ENCODE data around the gene SLC38A3.

The SLC38A3 gene

DNA sequence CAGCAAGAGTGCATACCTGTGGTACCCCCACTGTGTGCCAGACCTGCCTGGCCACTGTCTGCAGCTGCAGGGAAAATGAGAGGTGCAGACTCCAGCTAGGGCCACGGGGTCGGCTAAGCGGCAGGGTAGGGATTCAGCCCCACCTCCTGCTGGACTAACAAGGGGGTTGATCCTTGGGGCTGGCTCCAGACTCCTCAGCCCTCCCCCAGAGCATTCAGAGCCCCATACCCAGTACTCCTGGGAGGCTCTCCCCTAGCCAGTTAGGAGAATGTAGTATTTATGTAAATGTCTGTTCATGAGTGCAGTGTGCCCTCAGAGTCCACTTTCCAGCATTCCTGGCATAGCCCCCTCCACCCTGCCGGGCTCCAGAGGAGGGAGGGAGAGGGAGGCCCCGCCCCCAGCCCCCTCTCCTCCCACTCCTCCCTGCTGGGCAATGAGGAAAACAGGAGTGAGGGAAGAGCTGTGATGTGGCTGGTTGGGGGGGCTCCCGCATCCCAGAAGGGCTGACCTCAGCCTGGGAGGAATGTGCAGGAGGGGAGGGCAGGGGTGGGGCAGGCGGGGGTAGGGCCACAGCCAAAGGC, 59.4 kb downstream of the SLC38A3 start:
- Histone ChIP-seq H3K4me1 (ENCODE audit: control insufficient read depth, low read depth, low read length) (peaks cover 14% of the 10 kb centered on the region), H3K9ac (ENCODE audit: low read length) (peak overlapping the region; percentile 58), H3K23ac (ENCODE audit: low read length) (no peak overlapping the region), H4K5ac (ENCODE audit: low read length) (no peak overlapping the region), H3K4me2 (ENCODE audit: low read length) (no peak overlapping the region), H2BK5ac (ENCODE audit: low read length) (peak overlapping the region; percentile 80), H3K18ac (ENCODE audit: low read length) (peak overlapping the region; percentile 11), H3K4me3 (ENCODE audit: low read length) (no peak overlapping the region), H3K36me3 (ENCODE audit: control insufficient read depth, insufficient read depth, low read length) (no peaks in the 10 kb centered on the region), H3K4ac (ENCODE audit: low read depth, low read length) (peak overlapping the region; percentile 63), H3K79me1 (ENCODE audit: low read length) (no peaks in the 10 kb centered on the region), H2AK5ac (ENCODE audit: low read length) (peak overlapping the region; percentile 22), H3K56ac (ENCODE audit: low read length) (peak overlapping the region; percentile 91), H3K79me2 (ENCODE audit: control insufficient read depth, insufficient read depth, low read length) (no peaks in the 10 kb centered on the region), H3K27me3 (ENCODE audit: insufficient read depth, low read length, poor library complexity) (no peaks in the 10 kb centered on the region), H2BK120ac (ENCODE audit: low read depth, low read length) (no peak overlapping the region), H3K27ac (ENCODE audit: low read depth, low read length) (peak overlapping the region; percentile 77), H4K8ac (ENCODE audit: low read depth, low read length) (no peak overlapping the region), H2BK15ac (replicated peaks; ENCODE audit: low read depth) (no peak overlapping the region)
- WGBS (ENCODE audit: extremely low coverage, insufficient coverage, low lambda C conversion rate) = no CpG with 5 or more reads among the region's 7 CpGs
- DNase-seq = peak; percentile 99

- Histone ChIP-seq H3K79me2 (ENCODE audit: control insufficient read depth, insufficient read depth, low read length) (no peaks in the 10 kb centered on the region), H2AK5ac (ENCODE audit: low read length) (peak overlapping the region; percentile 22), H2BK5ac (ENCODE audit: low read length) (peak overlapping the region; percentile 3), H3K4me2 (ENCODE audit: low read length) (no peak overlapping the region), H2BK120ac (ENCODE audit: low read depth, low read length) (no peak overlapping the region), H3K56ac (ENCODE audit: low read length) (peak overlapping the region; percentile 82), H4K5ac (ENCODE audit: low read length) (no peak overlapping the region), H3K23ac (ENCODE audit: low read length) (no peak overlapping the region), H3K18ac (ENCODE audit: low read length) (peak overlapping the region; percentile 11), H3K27me3 (ENCODE audit: insufficient read depth, low read length, poor library complexity) (no peaks in the 10 kb centered on the region), H3K79me1 (ENCODE audit: low read length) (no peaks in the 10 kb centered on the region), H3K9ac (ENCODE audit: low read length) (peak overlapping the region; percentile 38), H3K27ac (ENCODE audit: low read depth, low read length) (peak overlapping the region; percentile 78), H3K4me1 (ENCODE audit: control insufficient read depth, low read depth, low read length) (peaks cover 14% of the 10 kb centered on the region), H3K4ac (ENCODE audit: low read depth, low read length) (peak overlapping the region; percentile 4), H3K36me3 (ENCODE audit: control insufficient read depth, insufficient read depth, low read length) (no peaks in the 10 kb centered on the region), H2BK15ac (replicated peaks; ENCODE audit: low read depth) (no peak overlapping the region), H3K4me3 (ENCODE audit: low read length) (no peak overlapping the region), H4K8ac (ENCODE audit: low read depth, low read length) (no peak overlapping the region)
- no peak for DNase-seq
- WGBS (ENCODE audit: extremely low coverage, insufficient coverage, low lambda C conversion rate) = no CpG with 5 or more reads among the region's 7 CpGs
Measured at GRCh38 chr3:50264964-50265485, 60.0 kb downstream of the SLC38A3 start.

DNA sequence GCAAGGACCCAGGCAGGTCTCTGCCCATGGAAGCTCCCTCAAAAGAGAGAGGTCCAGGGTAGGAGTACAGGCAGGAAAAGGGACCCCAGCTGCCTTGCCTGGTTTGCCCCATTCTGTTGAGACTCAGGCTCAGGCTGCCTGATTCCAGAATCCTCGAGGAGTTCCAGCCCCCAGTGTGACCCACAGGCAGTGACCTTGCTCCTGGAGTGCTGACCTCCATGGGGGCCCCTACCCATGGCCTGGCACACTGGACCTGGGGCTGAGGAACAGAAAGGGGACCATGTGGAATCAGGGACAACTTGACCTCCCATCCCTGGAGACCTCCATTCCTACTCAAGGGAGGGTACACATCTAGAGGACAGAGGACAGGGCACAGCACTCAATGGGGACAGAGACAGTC, 60.5 kb downstream of the SLC38A3 start:
- Histone ChIP-seq H2BK15ac (replicated peaks; ENCODE audit: low read depth) (no peak overlapping the region), H3K36me3 (ENCODE audit: control insufficient read depth, insufficient read depth, low read length) (no peaks in the 10 kb centered on the region), H2BK5ac (ENCODE audit: low read length) (peak overlapping the region; percentile 3), H2AK5ac (ENCODE audit: low read length) (peak overlapping the region; percentile 22), H4K8ac (ENCODE audit: low read depth, low read length) (no peak overlapping the region), H3K4ac (ENCODE audit: low read depth, low read length) (peak overlapping the region; percentile 4), H3K4me2 (ENCODE audit: low read length) (no peak overlapping the region), H2BK120ac (ENCODE audit: low read depth, low read length) (peak overlapping the region; percentile 2), H3K79me1 (ENCODE audit: low read length) (no peaks in the 10 kb centered on the region), H4K5ac (ENCODE audit: low read length) (no peak overlapping the region), H3K27ac (ENCODE audit: low read depth, low read length) (peak overlapping the region; percentile 78), H3K56ac (ENCODE audit: low read length) (peak overlapping the region; percentile 82), H3K9ac (ENCODE audit: low read length) (no peak overlapping the region), H3K27me3 (ENCODE audit: insufficient read depth, low read length, poor library complexity) (no peaks in the 10 kb centered on the region), H3K18ac (ENCODE audit: low read length) (peak overlapping the region; percentile 11), H3K79me2 (ENCODE audit: control insufficient read depth, insufficient read depth, low read length) (no peaks in the 10 kb centered on the region), H3K4me1 (ENCODE audit: control insufficient read depth, low read depth, low read length) (peaks cover 14% of the 10 kb centered on the region), H3K23ac (ENCODE audit: low read length) (no peak overlapping the region), H3K4me3 (ENCODE audit: low read length) (no peak overlapping the region)
- no CpG with 5 or more reads among the region's 1 CpG for WGBS (ENCODE audit: extremely low coverage, insufficient coverage, low lambda C conversion rate)
- no peak for DNase-seq

- H3K36me3 ChIP-seq (ENCODE audit: control insufficient read depth, insufficient read depth, low read length) = no peaks in the 10 kb centered on the region
- peak overlapping the region; percentile 7 for H3K18ac ChIP-seq (ENCODE audit: low read length)
- H3K4me2 ChIP-seq (ENCODE audit: low read length) = no peak overlapping the region
- no peak overlapping the region for H3K23ac ChIP-seq (ENCODE audit: low read length)
- no peak overlapping the region for H3K9ac ChIP-seq (ENCODE audit: low read length)
- no peaks in the 10 kb centered on the region for H3K27me3 ChIP-seq (ENCODE audit: insufficient read depth, low read length, poor library complexity)
- H3K56ac ChIP-seq (ENCODE audit: low read length) = peak overlapping the region; percentile 44
- WGBS (ENCODE audit: extremely low coverage, insufficient coverage, low lambda C conversion rate) = no CpG with 5 or more reads among the region's 6 CpGs
- no peak overlapping the region for H4K8ac ChIP-seq (ENCODE audit: low read depth, low read length)
- H3K4me1 ChIP-seq (ENCODE audit: control insufficient read depth, low read depth, low read length) = peaks cover 14% of the 10 kb centered on the region
- H2BK5ac ChIP-seq (ENCODE audit: low read length) = no peak overlapping the region
- H2AK5ac ChIP-seq (ENCODE audit: low read length) = no peak overlapping the region
- H2BK15ac ChIP-seq (replicated peaks; ENCODE audit: low read depth) = no peak overlapping the region
- H3K79me2 ChIP-seq (ENCODE audit: control insufficient read depth, insufficient read depth, low read length) = no peaks in the 10 kb centered on the region
- DNase-seq = no peak
- no peak overlapping the region for H2BK120ac ChIP-seq (ENCODE audit: low read depth, low read length)
- peak overlapping the region; percentile 42 for H3K4ac ChIP-seq (ENCODE audit: low read depth, low read length)
- no peak overlapping the region for H3K27ac ChIP-seq (ENCODE audit: low read depth, low read length)
- H3K4me3 ChIP-seq (ENCODE audit: low read length) = no peak overlapping the region
- no peaks in the 10 kb centered on the region for H3K79me1 ChIP-seq (ENCODE audit: low read length)
- no peak overlapping the region for H4K5ac ChIP-seq (ENCODE audit: low read length)
Measured at GRCh38 chr3:50266017-50266416, 60.9 kb downstream of the SLC38A3 start.

GRCh38 chr3:50266836-50267235, 61.8 kb downstream of the SLC38A3 start:
- Histone ChIP-seq H3K4me1 (ENCODE audit: control insufficient read depth, low read depth, low read length) (peaks cover 17% of the 10 kb centered on the region), H3K23ac (ENCODE audit: low read length) (no peak overlapping the region), H3K4ac (ENCODE audit: low read depth, low read length) (no peak overlapping the region), H3K4me2 (ENCODE audit: low read length) (no peak overlapping the region), H4K5ac (ENCODE audit: low read length) (no peak overlapping the region), H2BK5ac (ENCODE audit: low read length) (no peak overlapping the region), H3K56ac (ENCODE audit: low read length) (peak overlapping the region; percentile 78), H3K27me3 (ENCODE audit: insufficient read depth, low read length, poor library complexity) (no peaks in the 10 kb centered on the region), H2AK5ac (ENCODE audit: low read length) (peak overlapping the region; percentile 61), H3K79me1 (ENCODE audit: low read length) (no peaks in the 10 kb centered on the region), H3K27ac (ENCODE audit: low read depth, low read length) (no peak overlapping the region), H4K8ac (ENCODE audit: low read depth, low read length) (no peak overlapping the region), H3K4me3 (ENCODE audit: low read length) (no peak overlapping the region), H3K18ac (ENCODE audit: low read length) (peak overlapping the region; percentile 24), H3K9ac (ENCODE audit: low read length) (peak overlapping the region; percentile 39), H3K79me2 (ENCODE audit: control insufficient read depth, insufficient read depth, low read length) (no peaks in the 10 kb centered on the region), H3K36me3 (ENCODE audit: control insufficient read depth, insufficient read depth, low read length) (no peaks in the 10 kb centered on the region), H2BK120ac (ENCODE audit: low read depth, low read length) (no peak overlapping the region), H2BK15ac (replicated peaks; ENCODE audit: low read depth) (no peak overlapping the region)
- DNase-seq = no peak
- no CpG with 5 or more reads among the region's 7 CpGs for WGBS (ENCODE audit: extremely low coverage, insufficient coverage, low lambda C conversion rate)
